H9 (cell line): ENCODE data around the gene NBEAL1. TPM values are rescaled to one million over a fixed set of nuclear protein-coding genes. Genes with fewer than 3 reads are reported as not detected.

ENCODE experiments used
- DNase-seq: peaks from one replicate; pipeline ENCODE4 v3.0.0-alpha.2; 2017
- H2AFZ ChIP-seq: one replicate; pipeline ENCODE4 v1.6.1; 2013; ENCODE audit warnings: mild to moderate bottlenecking, low read length, control low read depth, moderate library complexity
- H2AK5ac ChIP-seq: 2 replicates; pipeline ENCODE4 v1.6.1; 2013; ENCODE audit warnings: low read length, control low read depth, mixed read lengths; ENCODE audit not compliant: insufficient read length
- H2BK120ac ChIP-seq: one replicate; pipeline ENCODE4 v1.6.1; 2013; ENCODE audit warnings: low read depth, mild to moderate bottlenecking, low read length, control low read depth, inconsistent platforms; ENCODE audit not compliant: poor library complexity, severe bottlenecking
- H2BK12ac ChIP-seq: 2 replicates; pipeline ENCODE4 v1.6.1; 2013; ENCODE audit warnings: low read length, control low read depth, mixed read lengths, low read depth; ENCODE audit not compliant: insufficient read length
- H2BK15ac ChIP-seq: 2 replicates; pipeline ENCODE4 v1.6.1; 2013; ENCODE audit warnings: low read depth, low read length, control low read depth
- H2BK20ac ChIP-seq: one replicate; pipeline ENCODE4 v1.6.1; 2013; ENCODE audit warnings: low read depth, mild to moderate bottlenecking, low read length, control low read depth, inconsistent platforms; ENCODE audit not compliant: poor library complexity, severe bottlenecking
- H2BK5ac ChIP-seq: 2 replicates; pipeline ENCODE4 v1.6.1; 2013; ENCODE audit warnings: low read length, control low read depth, mixed read lengths; ENCODE audit not compliant: insufficient read length
- H3K14ac ChIP-seq: 2 replicates; pipeline ENCODE4 v1.6.1; 2013; ENCODE audit warnings: low read length, control low read depth; ENCODE audit not compliant: insufficient read depth
- H3K18ac ChIP-seq: 2 replicates; pipeline ENCODE4 v1.6.1; 2013; ENCODE audit warnings: low read depth, mild to moderate bottlenecking, mixed read lengths, low read length, control low read depth; ENCODE audit not compliant: insufficient read length
- H3K23ac ChIP-seq: 2 replicates; pipeline ENCODE4 v1.6.1; 2013; ENCODE audit warnings: low read length, control low read depth, mixed read lengths, low read depth; ENCODE audit not compliant: insufficient read length
- H3K23me2 ChIP-seq: 2 replicates; pipeline ENCODE4 v1.6.1; 2013; ENCODE audit warnings: low read depth, mild to moderate bottlenecking, mixed read lengths, low read length, control low read depth; ENCODE audit not compliant: insufficient read length, poor library complexity, severe bottlenecking
- H3K27ac ChIP-seq: 2 replicates; pipeline ENCODE4 v1.5.1; 2013; ENCODE audit warnings: low read length, control low read depth, mixed read lengths, low read depth; ENCODE audit not compliant: insufficient read length
- H3K27me3 ChIP-seq: 2 replicates; pipeline ENCODE4 v1.6.1; 2013; ENCODE audit warnings: low read length, control low read depth, inconsistent platforms; ENCODE audit not compliant: insufficient read depth
- H3K4ac ChIP-seq: 2 replicates; pipeline ENCODE4 v1.6.1; 2013; ENCODE audit warnings: low read depth, mild to moderate bottlenecking, control low read depth, inconsistent platforms, low read length, moderate library complexity
- H3K4me1 ChIP-seq: 2 replicates; pipeline ENCODE4 v1.6.1; 2013; ENCODE audit warnings: low read length, control low read depth, inconsistent platforms; ENCODE audit not compliant: insufficient read depth
- H3K4me2 ChIP-seq: 2 replicates; pipeline ENCODE4 v1.6.1; 2013; ENCODE audit warnings: low read length, control low read depth, mixed read lengths; ENCODE audit not compliant: insufficient read length, insufficient read depth
- H3K56ac ChIP-seq: 2 replicates; pipeline ENCODE4 v1.6.1; 2013; ENCODE audit warnings: low read depth, mild to moderate bottlenecking, mixed read lengths, low read length, control low read depth; ENCODE audit not compliant: insufficient read length
- H3K79me1 ChIP-seq: 2 replicates; pipeline ENCODE4 v1.6.1; 2013; ENCODE audit warnings: low read depth, mild to moderate bottlenecking, moderate library complexity, low read length, control low read depth, inconsistent platforms; ENCODE audit not compliant: insufficient read depth, poor library complexity, severe bottlenecking
- H3K79me2 ChIP-seq: 2 replicates; pipeline ENCODE4 v1.6.1; 2013; ENCODE audit warnings: low read length, control low read depth, inconsistent platforms; ENCODE audit not compliant: insufficient read depth
- H3K9ac ChIP-seq: 2 replicates; pipeline ENCODE4 v1.6.1; 2013; ENCODE audit warnings: low read length, control low read depth, mixed read lengths; ENCODE audit not compliant: insufficient read length; ENCODE audit errors: extremely low read depth
- H3K9me3 ChIP-seq: one replicate; pipeline ENCODE4 v1.6.1; 2013; ENCODE audit warnings: low read depth, low read length, inconsistent platforms; ENCODE audit not compliant: control insufficient read depth
- H3T11ph ChIP-seq: one replicate; pipeline ENCODE4 v1.6.1; 2013; ENCODE audit warnings: mild to moderate bottlenecking, low read length, control low read depth, inconsistent platforms
- H4K20me1 ChIP-seq: one replicate; pipeline ENCODE4 v1.6.1; 2013; ENCODE audit not compliant: control insufficient read depth, insufficient read length, insufficient read depth
- H4K5ac ChIP-seq: 2 replicates; pipeline ENCODE4 v1.6.1; 2013; ENCODE audit warnings: low read depth, mild to moderate bottlenecking, mixed read lengths, low read length, control low read depth; ENCODE audit not compliant: insufficient read length
- H4K8ac ChIP-seq: replicated peaks from 2 replicates; pipeline ENCODE4 v1.6.1; 2013; ENCODE audit warnings: low read length, control low read depth, mixed read lengths, low read depth; ENCODE audit not compliant: insufficient read length
- H4K91ac ChIP-seq: 2 replicates; pipeline ENCODE4 v1.6.1; 2013; ENCODE audit warnings: low read depth, mild to moderate bottlenecking, moderate library complexity, mixed read lengths, low read length, control low read depth; ENCODE audit not compliant: insufficient read length
- H3K27ac Mint-ChIP-seq, 3 experiments: 2 replicates in 2 of 3; 3 replicates in 1 of 3; pipeline ENCODE4 v1.8.0; 2020 to 2021; ENCODE audit warnings: mixed read lengths in 3 of 3, mild to moderate bottlenecking in 1 of 3, moderate library complexity in 1 of 3
- H3K27me3 Mint-ChIP-seq: 2 replicates; pipeline ENCODE4 v1.8.0; 2021; ENCODE audit warnings: low read depth, mild to moderate bottlenecking, moderate library complexity, mixed read lengths
- H3K36me3 Mint-ChIP-seq, 3 experiments: 2 replicates in 2 of 3; 3 replicates in 1 of 3; pipeline ENCODE4 v1.8.0; 2020 to 2021; ENCODE audit warnings: low read depth in 3 of 3, mixed read lengths in 3 of 3; ENCODE audit not compliant: insufficient read depth in 1 of 3
- H3K4me1 Mint-ChIP-seq, 2 experiments: 2 replicates each; pipeline ENCODE4 v1.8.0; 2020; ENCODE audit warnings: mixed read lengths in 2 of 2
- H3K4me3 Mint-ChIP-seq, 2 experiments: 2 replicates in 1 of 2; 3 replicates in 1 of 2; pipeline ENCODE4 v1.8.0; 2020 to 2021; ENCODE audit warnings: mild to moderate bottlenecking in 2 of 2, mixed read lengths in 2 of 2, moderate library complexity in 1 of 2
- H3K9me3 Mint-ChIP-seq, 2 experiments: 2 replicates in 1 of 2; 3 replicates in 1 of 2; pipeline ENCODE4 v1.8.0; 2020; ENCODE audit warnings: mild to moderate bottlenecking in 2 of 2, mixed read lengths in 2 of 2, moderate library complexity in 1 of 2
- CTCF ChIP-seq: fragments of 200-600 bp; sonication (generic); conservative IDR thresholded peaks from 3 replicates; pipeline ENCODE4 v1.8.0; 2021; ENCODE audit warnings: antibody characterized with exemption, mild to moderate bottlenecking
- WGBS: extraction: QIAGEN DNeasy Blood & Tissue Kit; methylation state at CpG from one replicate; pipeline ENCODE4 v1.1.7; 2013; ENCODE audit warnings: missing lambda C conversion rate, low lambda C conversion rate, mixed read lengths; ENCODE audit not compliant: insufficient read length; ENCODE audit errors: extremely low coverage; 5-methylcytosine and 5-hydroxymethylcytosine counted together
- total RNA-seq: library from RNA; stranded (reverse); gene quantifications from 2 replicates; pipeline ENCODE4 v1.2.1, GENCODE V29; 2021

The NBEAL1 gene
- total RNA-seq, 1 experiment from 2014 or later, result 10.1 TPM

GRCh38 chr2:202982779-202983491 is 31.7 kb upstream of the NBEAL1 start:
- WGBS, result no CpG with 5 or more reads among the region's 3 CpGs
- peaks cover 6 to 27% (median 11%) of the 10 kb centered on the region in 3 experiments for H3K36me3 Mint-ChIP-seq

More at GRCh38 chr2:202982779-202983491, 31.7 kb upstream of the NBEAL1 start:
- H3K9ac ChIP-seq, result no peak overlapping the region
- no peak overlapping the region for H2BK5ac ChIP-seq
- DNase-seq, result no peak
- H3K23me2 ChIP-seq, result no peaks in the 10 kb centered on the region
- H3K14ac ChIP-seq, result no peak overlapping the region
- no peak overlapping the region for H3T11ph ChIP-seq
- no peak overlapping the region for H4K5ac ChIP-seq
- H3K23ac ChIP-seq, result no peak overlapping the region
- no peak overlapping the region for H2BK20ac ChIP-seq
- H3K79me2 ChIP-seq, result no peaks in the 10 kb centered on the region
- no peak overlapping the region for H2BK120ac ChIP-seq
- no peaks in the 10 kb centered on the region for H3K4me1 Mint-ChIP-seq
- TF ChIP-seq CTCF, result no peak
- H3K18ac ChIP-seq, result no peak overlapping the region
- H3K4me2 ChIP-seq, result no peak overlapping the region
- H3K4ac ChIP-seq, result no peak overlapping the region
- H4K20me1 ChIP-seq, result no peaks in the 10 kb centered on the region
- H3K4me1 ChIP-seq, result no peaks in the 10 kb centered on the region
- H4K8ac ChIP-seq, result no peak overlapping the region
- no peak overlapping the region for H2AK5ac ChIP-seq
- H2BK15ac ChIP-seq, result no peak overlapping the region
- no peaks in the 10 kb centered on the region for H3K79me1 ChIP-seq
- no peak overlapping the region for H2BK12ac ChIP-seq
- peak overlapping the region in 1 of 3 experiments; percentile 31; a peak in 1 of 7 replicates for H3K27ac Mint-ChIP-seq
- H3K27me3 ChIP-seq, result no peaks in the 10 kb centered on the region
- no peak overlapping the region for H3K56ac ChIP-seq
- H3K9me3 Mint-ChIP-seq, result peaks cover 5 to 7% of the 10 kb centered on the region in 2 experiments; a peak in 3 of 5 replicates
- no peak overlapping the region for H4K91ac ChIP-seq
- H3K4me3 Mint-ChIP-seq, result no peak overlapping the region
- no peak overlapping the region for H3K27ac ChIP-seq
- no peaks in the 10 kb centered on the region for H3K9me3 ChIP-seq
- no peaks in the 10 kb centered on the region; the same call in 1 of the 2 replicates for H3K27me3 Mint-ChIP-seq
- no peak overlapping the region for H2AFZ ChIP-seq
